HCT116 (cell line): ENCODE results near the gene CNTN4. TPM values are rescaled to one million over a fixed set of nuclear protein-coding genes. Genes with fewer than 3 reads are reported as not detected.

Experiments used
- ATAC-seq: fragments of 200-7000 bp; cut with Tn5 transposase; 2 replicates; pipeline ENCODE4 v1.9.1; 2020; ENCODE audit warnings: mild to moderate bottlenecking, moderate library complexity
- BruUV-seq: library from RNA; stranded (reverse); fragments of 400-500 nt; replicated peaks from 2 replicates; lab custom pipeline; 2021; lab: Mats Ljungman, UMichigan
- CTCF ChIA-PET: fragments of 300-600 bp; sonication (Branson Sonifier 250); formaldehyde crosslinking; loops from one replicate; lab custom pipeline; 2021; ENCODE audit warnings: antibody characterized with exemption; lab: Charles Lee
- POLR2A ChIA-PET: fragments of 300-600, 350-600 bp; sonication (Branson Sonifier 250); formaldehyde crosslinking; loops from one replicate; lab custom pipeline; 2021; ENCODE audit warnings: antibody characterized with exemption; lab: Charles Lee
- RAD21 ChIA-PET, 2 experiments: fragments of 300-600 bp; sonication (Branson Sonifier 250); formaldehyde crosslinking; loops; one replicate each; lab custom pipeline; 2023; ENCODE audit warnings: low total read pairs in 2 of 2; ENCODE audit not compliant: uncharacterized antibody in 2 of 2, unreplicated experiment in 2 of 2, low non-redundant PET in 1 of 2; lab: Charles Lee
- DNase-seq: peaks from one replicate; pipeline ENCODE4 v3.0.0-alpha.2; 2010; ENCODE audit warnings: low read depth, low spot score
- H2AFZ ChIP-seq: fragments of 200-600 bp; shearing (Covaris generic), sonication (generic); 2 replicates; pipeline ENCODE4 v1.6.1; 2017; ENCODE audit warnings: low read depth, mixed run types, mixed read lengths, antibody characterized with exemption, low read length; ENCODE audit not compliant: poor library complexity, severe bottlenecking
- H3K27ac ChIP-seq: 2 replicates; pipeline ENCODE4 v1.5.1; 2012; ENCODE audit warnings: low read depth, low read length
- H3K27me3 ChIP-seq: fragments of 200-600 bp; sonication (generic); 2 replicates; pipeline ENCODE4 v1.6.1; 2016; ENCODE audit warnings: mixed run types, low read length, mixed read lengths; ENCODE audit not compliant: insufficient read depth
- H3K36me3 ChIP-seq, 2 experiments: fragments of 200-500 bp in 1 of 2; fragments of 200-600 bp in 1 of 2; sonication (Bioruptor generic) in 1 of 2; sonication (generic) in 1 of 2; 2 replicates each; pipeline versions ENCODE4 v1.5.1 to v1.6.1; 2014 to 2016; ENCODE audit warnings: low read length in 2 of 2, inconsistent platforms in 1 of 2, mixed read lengths in 1 of 2, mixed run types in 1 of 2; ENCODE audit not compliant: insufficient read depth in 2 of 2, control insufficient read depth in 1 of 2
- H3K4me1 ChIP-seq, 2 experiments: fragments of 200-600 bp in 1 of 2; sonication (generic) in 1 of 2; 2 replicates each; pipeline versions ENCODE4 v1.5.1 to v1.6.1; 2012 to 2017; ENCODE audit warnings: low read length in 2 of 2, inconsistent platforms in 1 of 2, mild to moderate bottlenecking in 1 of 2, mixed read lengths in 1 of 2, mixed run types in 1 of 2, moderate library complexity in 1 of 2; ENCODE audit not compliant: insufficient read depth in 2 of 2, control insufficient read depth in 1 of 2
- H3K4me2 ChIP-seq: fragments of 200-600 bp; sonication (generic); 2 replicates; pipeline ENCODE4 v1.6.1; 2017; ENCODE audit warnings: mixed run types, low read length, mixed read lengths
- H3K4me3 ChIP-seq, 2 experiments: fragments of 200-600 bp in 1 of 2; sonication (generic) in 1 of 2; replicated peaks in 1 of 2; 2 replicates each; pipeline ENCODE4 v1.5.1; 2011 to 2016; ENCODE audit warnings: low read length in 2 of 2, control low read depth in 1 of 2, low read depth in 1 of 2, mild to moderate bottlenecking in 1 of 2, mixed read lengths in 1 of 2, mixed run types in 1 of 2
- H3K79me2 ChIP-seq: fragments of 200-600 bp; sonication (generic); 2 replicates; pipeline ENCODE4 v1.6.1; 2017; ENCODE audit warnings: mild to moderate bottlenecking, mixed run types, low read length, moderate library complexity, mixed read lengths; ENCODE audit not compliant: insufficient read depth
- H3K9ac ChIP-seq: fragments of 200-600 bp; sonication (generic); 2 replicates; pipeline ENCODE4 v1.6.1; 2016; ENCODE audit warnings: low read length, mixed read lengths
- H3K9me2 ChIP-seq: fragments of 200-600 bp; sonication (generic), shearing (Covaris generic); 2 replicates; pipeline ENCODE4 v1.6.1; 2017; ENCODE audit warnings: mixed run types, mild to moderate bottlenecking, moderate library complexity; ENCODE audit not compliant: insufficient read depth
- H3K9me3 ChIP-seq, 2 experiments: fragments of 200-500 bp in 1 of 2; fragments of 200-600 bp in 1 of 2; sonication (Bioruptor generic) in 1 of 2; sonication (generic) in 1 of 2; 2 replicates each; pipeline ENCODE4 v1.6.1; 2014 to 2017; ENCODE audit warnings: low read length in 2 of 2, mixed read lengths in 2 of 2, inconsistent platforms in 1 of 2, low read depth in 1 of 2, mild to moderate bottlenecking in 1 of 2, mixed run types in 1 of 2, moderate library complexity in 1 of 2; ENCODE audit not compliant: control insufficient read depth in 1 of 2, insufficient read depth in 1 of 2
- H4K20me1 ChIP-seq: fragments of 200-600 bp; sonication (generic), shearing (Covaris generic); 2 replicates; pipeline ENCODE4 v1.6.1; 2017; ENCODE audit warnings: mixed run types, mild to moderate bottlenecking, moderate library complexity; ENCODE audit not compliant: insufficient read depth
- ATF3 ChIP-seq: IDR thresholded peaks from 2 replicates; pipeline ENCODE4 v1.6.1; 2012
- CEBPB ChIP-seq: IDR thresholded peaks from 2 replicates; pipeline ENCODE4 v1.6.1; 2012; ENCODE audit warnings: low read depth
- CTCF ChIP-seq, 3 experiments: fragments of 200-600 bp in 1 of 3; sonication (generic) in 1 of 3; IDR thresholded peaks in 2 of 3; conservative IDR thresholded peaks in 1 of 3; 2 replicates each; pipeline ENCODE4 v1.5.1; 2012 to 2017; ENCODE audit warnings: low read depth in 2 of 3, low read length in 2 of 3, antibody characterized with exemption in 1 of 3, borderline replicate concordance in 1 of 3, control low read depth in 1 of 3, mild to moderate bottlenecking in 1 of 3, mixed read lengths in 1 of 3, mixed run types in 1 of 3, moderate library complexity in 1 of 3; ENCODE audit not compliant: insufficient read depth in 1 of 3
- EGR1 ChIP-seq: IDR thresholded peaks from 2 replicates; pipeline ENCODE4 v1.6.1; 2012; ENCODE audit warnings: low read depth
- ELF1 ChIP-seq: IDR thresholded peaks from 2 replicates; pipeline ENCODE4 v1.6.1; 2012; ENCODE audit warnings: low read depth, borderline replicate concordance
- EZH2 ChIP-seq: fragments of 200-600 bp; sonication (generic); IDR thresholded peaks from 2 replicates; pipeline ENCODE4 v1.6.1; 2017; ENCODE audit warnings: antibody characterized with exemption, mixed run types
- EZH2phosphoT487 ChIP-seq: fragments of 200-600 bp; IDR thresholded peaks from 2 replicates; pipeline ENCODE4 v1.6.1; 2018; ENCODE audit warnings: antibody characterized with exemption, borderline replicate concordance
- FOSL1 ChIP-seq: IDR thresholded peaks from 2 replicates; pipeline ENCODE4 v1.6.1; 2012; ENCODE audit warnings: low read depth
- JUND ChIP-seq: IDR thresholded peaks from 2 replicates; pipeline ENCODE4 v1.6.1; 2012
- MAX ChIP-seq: IDR thresholded peaks from 2 replicates; pipeline ENCODE4 v1.6.1; 2012
- RAD21 ChIP-seq: IDR thresholded peaks from 2 replicates; pipeline ENCODE4 v1.6.1; 2012; ENCODE audit warnings: low read depth, mild to moderate bottlenecking
- SIN3A ChIP-seq: IDR thresholded peaks from 2 replicates; pipeline ENCODE4 v1.6.1; 2012; ENCODE audit warnings: low read depth
- SRF ChIP-seq: IDR thresholded peaks from 2 replicates; pipeline ENCODE4 v1.6.1; 2012; ENCODE audit warnings: low read depth
- TCF7L2 ChIP-seq: IDR thresholded peaks from 2 replicates; pipeline ENCODE4 v1.7.0; 2011; ENCODE audit warnings: borderline replicate concordance, inconsistent platforms; ENCODE audit not compliant: insufficient read depth, insufficient read length; ENCODE audit errors: extremely low read depth
- ZBTB33 ChIP-seq: IDR thresholded peaks from 2 replicates; pipeline ENCODE4 v1.6.1; 2011; ENCODE audit warnings: mild to moderate bottlenecking, low read length, moderate library complexity; ENCODE audit not compliant: insufficient replicate concordance; ENCODE audit errors: extremely low read depth
- intact Hi-C: fragments of 100-400 bp; cut with micrococcal nuclease; formaldehyde crosslinking; loops from 2 replicates; pipeline ENCODE4 v1.10.0; 2022
- total RNA-seq: library from RNA; stranded (reverse); gene quantifications from one replicate; pipeline ENCODE4 v1.2.1, GENCODE V29; 2021; ENCODE audit not compliant: unreplicated experiment

CNTN4 gene
- total RNA-seq, 1 experiment from 2014 or later: not detected

GRCh38 chr3:2114617-2115275 is 16.1 kb downstream of the CNTN4 start:
- POLR2A ChIA-PET: no interaction called here
- H3K27ac ChIP-seq: no peak overlapping the region
- H3K4me3 ChIP-seq: no peak overlapping the region
- H3K27me3 ChIP-seq: no peaks in the 10 kb centered on the region
- DNase-seq: no peak
- TF ChIP-seq TCF7L2: no peak
- no peak for TF ChIP-seq EGR1
- no peak for TF ChIP-seq SIN3A
- no peak for TF ChIP-seq ZBTB33
- TF ChIP-seq CEBPB: no peak
- TF ChIP-seq CTCF (IDR thresholded peaks at IDR 0.05 in 2 of 3, conservative IDR thresholded peaks at IDR 0.05 in 1 of 3; ENCODE audit: borderline replicate concordance in 1 of 3, insufficient read depth in 1 of 3, low read depth in 2 of 3, low read length in 2 of 3): no peak
- no peak for TF ChIP-seq SRF
- no peak for TF ChIP-seq ATF3
- no peak for TF ChIP-seq ELF1
- TF ChIP-seq EZH2: no peak
- TF ChIP-seq EZH2phosphoT487: no peak
- no peak for TF ChIP-seq MAX
- no peak for TF ChIP-seq RAD21
- TF ChIP-seq FOSL1: no peak
- TF ChIP-seq JUND: no peak
- TF ChIP-seq, all 23 proteins: peak for 0
- no TSS peak for BruUV-seq
- intact Hi-C loops: no loop called here
- ChIA-PET RAD21 (no interaction called here), CTCF (no interaction called here)
- Histone ChIP-seq H3K9ac (no peak overlapping the region), H3K4me1 (no peaks in the 10 kb centered on the region), H3K79me2 (no peaks in the 10 kb centered on the region), H3K9me3 (peaks cover 15 to 23% of the 10 kb centered on the region in 2 experiments; a peak in 3 of 4 replicates), H4K20me1 (no peaks in the 10 kb centered on the region), H2AFZ (no peak overlapping the region), H3K36me3 (no peaks in the 10 kb centered on the region), H3K4me2 (no peak overlapping the region), H3K9me2 (no peaks in the 10 kb centered on the region)
- ATAC-seq: no peak
